Endothelial cell of hepatic sinusoid (primary cell): ENCODE results near the gene SPTBN1.

Source experiments
- in situ Hi-C: cut with HindIII; loops from 2 replicates; pipeline ENCODE4 v1.10.0; 2017; ENCODE audit warnings: low sequenced_read_pairs

Gene SPTBN1

DNA sequence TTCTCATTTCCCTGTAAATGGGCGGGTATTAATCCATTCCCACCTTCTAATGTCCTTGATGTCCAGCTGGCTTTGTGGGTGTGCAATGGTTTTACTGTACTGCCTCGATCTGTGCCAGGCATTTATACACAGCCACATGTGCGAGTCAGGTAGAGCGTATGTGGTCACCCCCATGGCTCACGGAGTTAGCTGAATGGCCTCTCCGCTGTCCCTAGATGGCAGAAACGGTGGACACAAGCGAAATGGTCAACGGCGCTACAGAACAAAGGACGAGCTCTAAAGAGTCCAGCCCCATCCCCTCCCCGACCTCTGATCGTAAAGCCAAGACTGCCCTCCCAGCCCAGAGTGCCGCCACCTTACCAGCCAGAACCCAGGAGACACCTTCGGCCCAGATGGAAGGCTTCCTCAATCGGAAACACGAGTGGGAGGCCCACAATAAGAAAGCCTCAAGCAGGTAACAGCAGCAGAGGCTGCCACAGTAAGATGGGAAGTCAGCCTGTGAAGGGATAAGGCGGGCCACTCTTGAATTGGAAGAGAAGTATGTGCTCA lies 208.2 kb downstream of the SPTBN1 start:
- in situ Hi-C loops = no loop called here

DNA sequence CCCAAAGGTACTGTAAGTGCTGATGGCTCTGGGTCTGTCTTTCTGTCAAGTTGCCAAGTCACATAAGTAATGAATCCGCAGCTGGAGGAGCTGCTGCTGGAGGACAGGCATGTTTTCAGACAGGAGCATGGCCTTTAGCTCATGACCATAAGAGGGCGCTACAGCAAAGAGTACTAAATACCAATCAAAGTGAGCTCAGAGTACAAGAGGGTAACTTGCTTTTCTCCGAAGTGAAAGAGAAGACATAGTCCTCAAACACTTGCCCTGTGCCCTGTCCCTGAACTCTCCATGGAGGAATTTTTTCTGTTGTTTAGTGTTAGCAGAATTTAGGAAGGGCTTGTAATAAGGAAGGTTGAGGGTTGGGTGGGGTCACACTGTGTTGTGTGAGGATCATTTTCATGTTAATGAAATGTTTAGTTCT lies 209.3 kb downstream of the SPTBN1 start:
- in situ Hi-C loops = no loop called here

DNA sequence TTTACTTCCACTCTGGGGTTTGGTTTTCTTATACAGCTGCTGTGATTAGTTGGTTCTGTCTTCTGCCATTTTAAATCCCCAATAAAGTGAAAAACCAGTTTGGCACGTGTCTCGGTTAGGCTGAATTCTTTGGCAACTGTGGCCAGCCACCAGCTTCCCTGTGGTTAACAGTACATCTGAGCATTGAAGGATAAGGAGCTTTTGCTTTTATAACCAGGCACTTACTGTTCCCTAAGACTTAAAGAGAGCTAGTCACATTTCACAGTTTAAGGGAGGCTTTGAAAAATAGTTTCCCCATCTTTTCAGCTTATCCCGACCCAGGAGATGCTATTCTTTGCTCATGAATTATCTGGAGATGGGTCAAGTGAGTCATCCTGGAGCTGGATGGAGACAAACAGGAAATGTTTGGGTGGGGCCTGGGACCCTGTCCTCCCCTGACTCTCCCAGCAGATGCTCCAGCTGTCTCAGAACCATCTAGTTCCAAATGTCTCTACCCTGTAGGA lies 210.1 kb downstream of the SPTBN1 start:
- in situ Hi-C loops = no loop called here

DNA sequence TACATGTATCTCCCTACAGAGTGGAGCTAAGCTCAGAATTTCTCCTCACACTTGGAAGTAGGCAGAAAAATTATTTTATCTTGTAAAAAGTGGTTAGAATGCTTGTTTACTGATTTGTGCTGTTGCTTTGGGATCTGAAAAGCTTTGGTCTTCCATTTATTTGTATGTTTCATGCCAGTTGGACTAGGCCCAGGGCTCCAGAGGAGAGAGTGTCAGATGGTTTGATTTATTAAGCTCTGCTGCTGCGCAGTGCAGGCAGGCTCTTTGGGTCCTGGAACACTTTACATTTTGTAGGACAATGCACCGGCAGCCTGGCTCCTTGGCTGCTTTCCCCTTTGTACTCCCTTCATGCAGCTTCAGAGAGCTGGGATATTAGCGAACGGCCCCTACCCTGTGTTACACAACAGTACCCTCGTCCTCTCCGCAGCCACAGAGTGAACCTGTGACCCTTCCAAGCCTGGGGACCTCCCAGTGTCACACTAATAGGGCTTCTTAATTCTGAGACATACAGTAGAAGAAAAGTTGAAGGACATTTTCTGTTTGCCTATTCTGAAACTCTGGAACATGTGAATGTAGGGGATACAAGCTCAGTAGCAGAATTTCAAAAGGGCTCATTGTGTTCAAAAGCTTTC lies 210.6 kb downstream of the SPTBN1 start:
- in situ Hi-C loops = no loop called here

DNA sequence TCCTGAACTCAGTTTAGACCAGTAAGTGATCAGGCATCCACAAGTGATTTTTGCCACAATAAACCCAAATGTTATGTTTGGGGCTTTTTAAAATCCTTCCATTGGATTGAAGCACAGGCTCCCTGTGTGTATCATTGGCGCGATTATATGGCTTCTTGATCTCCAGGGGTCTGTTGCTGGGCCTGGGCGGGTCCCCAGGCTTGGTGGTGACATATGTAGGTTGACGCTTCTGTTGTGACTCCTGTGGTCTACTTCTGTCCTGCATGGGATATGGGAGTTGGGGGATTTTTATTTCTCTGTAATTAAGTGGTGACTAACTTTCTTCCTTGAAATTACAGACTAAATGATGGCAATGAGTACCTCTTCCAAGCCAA lies 211.1 kb downstream of the SPTBN1 start:
- in situ Hi-C loops = no loop called here

DNA sequence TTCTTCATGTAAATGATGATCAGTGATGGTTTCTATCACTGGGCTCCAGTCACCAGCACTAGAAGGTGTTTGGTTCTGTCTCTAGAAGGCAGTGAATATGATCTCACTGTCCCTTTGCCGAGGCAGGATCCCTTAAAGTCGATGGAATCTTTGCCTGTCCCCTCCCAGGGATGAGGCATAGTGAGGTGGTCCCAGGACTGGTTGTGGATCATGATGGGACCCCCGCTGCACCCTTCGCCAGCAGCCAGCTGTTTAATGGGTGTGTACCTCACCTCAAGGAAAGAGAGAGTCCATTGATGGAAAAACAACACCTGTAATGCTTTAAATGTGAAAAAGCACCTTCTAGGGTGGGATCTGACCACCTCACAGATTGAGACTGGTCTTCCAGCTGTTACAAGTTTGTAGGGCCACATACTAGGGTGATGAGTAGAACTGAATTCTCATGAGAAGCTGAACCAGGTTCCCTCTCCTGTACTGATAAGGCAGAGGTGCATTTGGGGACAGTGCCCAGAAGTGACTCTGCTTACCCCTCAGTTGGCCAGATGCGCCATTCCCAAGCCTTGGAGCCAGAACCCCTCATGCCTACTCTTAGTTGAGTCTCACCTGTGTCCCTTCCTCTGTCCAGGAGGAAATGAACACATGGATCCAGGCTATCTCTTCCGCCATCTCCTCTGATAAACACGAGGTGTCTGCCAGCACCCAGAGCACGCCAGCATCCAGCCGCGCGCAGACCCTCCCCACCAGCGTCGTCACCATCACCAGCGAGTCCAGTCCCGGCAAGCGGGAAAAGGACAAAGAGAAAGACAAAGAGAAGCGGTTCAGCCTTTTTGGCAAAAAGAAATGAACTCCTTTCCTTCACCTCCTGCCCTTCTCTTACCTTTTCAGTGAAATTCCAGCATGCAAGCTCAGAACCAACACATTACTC lies 211.9 kb downstream of the SPTBN1 start:
- in situ Hi-C loops = no loop called here

DNA sequence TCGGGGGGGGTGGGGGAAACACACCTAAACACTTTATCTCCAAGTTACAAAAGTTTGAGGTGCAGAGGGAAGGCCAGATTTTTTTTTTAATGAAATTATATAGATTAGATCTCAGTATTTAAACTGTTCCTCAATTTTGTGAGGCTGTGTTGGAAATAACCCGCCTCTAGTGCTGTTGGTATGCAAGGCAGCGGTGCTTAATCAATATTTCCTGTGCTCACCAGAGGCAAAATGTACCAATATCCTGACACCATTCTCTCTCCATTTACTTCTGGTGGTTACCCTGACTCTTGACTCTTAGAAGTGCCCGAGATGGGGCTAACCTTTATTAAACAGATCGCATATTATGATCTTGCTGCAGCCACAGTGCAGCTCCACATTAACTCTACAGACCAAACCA lies 212.6 kb downstream of the SPTBN1 start:
- in situ Hi-C loops = no loop called here

DNA sequence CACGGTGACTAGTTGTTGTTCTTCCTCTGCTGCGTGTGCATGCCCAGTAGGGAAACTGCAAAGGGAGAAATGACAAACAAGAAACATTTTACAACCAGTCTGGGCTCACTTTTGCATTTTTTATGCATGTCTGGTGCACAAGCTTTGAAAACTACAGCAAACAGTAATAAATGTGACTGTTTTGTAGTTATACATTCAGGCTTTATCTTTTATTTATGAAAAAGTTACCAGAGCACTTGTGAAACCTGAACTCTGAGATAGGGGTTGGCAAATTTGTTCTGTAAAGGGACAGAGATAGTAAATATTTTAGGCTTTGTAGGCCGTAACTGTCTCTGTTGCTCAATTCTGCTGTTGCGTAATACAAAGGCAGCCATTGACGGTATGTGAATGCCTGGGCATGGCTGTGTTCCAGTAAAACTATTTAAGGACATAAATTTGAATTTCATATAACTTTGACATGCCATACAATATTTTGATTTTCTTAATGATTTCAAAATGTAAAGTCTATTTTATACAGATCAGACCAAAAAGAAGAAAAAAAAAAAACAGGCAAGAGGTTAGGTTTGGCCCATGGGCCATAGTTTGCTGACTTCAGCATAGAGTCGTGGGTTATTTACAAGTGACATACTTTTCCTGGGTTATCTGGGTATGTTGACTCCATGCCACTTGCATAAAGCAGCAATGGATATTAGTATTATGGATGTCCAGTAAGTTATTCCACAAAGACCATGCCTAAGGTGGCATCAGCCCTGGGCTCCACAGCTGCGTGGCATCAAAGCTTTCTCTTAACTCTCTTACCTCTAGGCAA lies 213.8 kb downstream of the SPTBN1 start:
- in situ Hi-C loops = no loop called here

DNA sequence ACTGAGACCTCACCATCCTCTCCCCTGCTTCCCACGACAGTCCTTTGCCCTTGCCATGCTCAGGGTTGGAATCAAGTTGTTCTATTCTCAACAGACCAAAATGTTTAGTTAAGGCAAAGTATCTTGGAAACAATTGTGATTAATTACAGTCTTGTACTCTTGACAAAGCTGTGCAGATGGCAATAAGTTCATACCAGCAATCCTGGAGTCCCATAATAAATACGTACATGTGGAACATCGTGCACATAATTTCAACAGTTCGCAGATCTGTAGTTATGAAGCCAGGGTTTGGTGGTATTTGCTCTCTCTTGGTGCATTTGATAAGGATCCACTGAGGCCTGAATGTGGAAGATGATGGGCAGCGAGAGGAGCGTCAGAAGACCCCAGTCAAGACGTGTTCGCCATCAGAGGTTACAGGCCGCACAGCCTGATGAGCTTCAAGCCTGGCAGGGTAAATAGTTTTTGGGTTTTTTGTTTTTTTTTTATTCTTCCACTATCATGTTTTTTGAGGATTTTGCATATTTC lies 214.4 kb downstream of the SPTBN1 start:
- in situ Hi-C loops = no loop called here

DNA sequence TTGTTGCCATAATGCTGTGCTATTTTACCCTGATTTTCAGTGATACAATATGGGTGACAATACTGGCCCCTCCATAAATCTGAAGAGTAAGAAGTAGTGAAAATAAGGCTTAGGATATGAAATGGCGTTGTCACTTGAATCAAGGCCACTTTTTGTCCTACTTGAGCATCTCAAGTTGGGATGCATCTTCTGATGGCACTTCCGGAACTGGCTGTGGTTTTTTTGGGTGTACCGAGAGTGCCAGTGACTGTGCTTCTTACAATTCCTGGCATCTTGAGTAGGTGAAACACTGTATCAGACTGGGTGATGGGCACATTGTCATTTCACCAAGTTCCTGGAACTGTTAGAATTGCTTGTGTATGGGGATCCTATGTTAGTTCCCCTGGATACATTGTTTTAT lies 214.9 kb downstream of the SPTBN1 start:
- in situ Hi-C loops = no loop called here

DNA sequence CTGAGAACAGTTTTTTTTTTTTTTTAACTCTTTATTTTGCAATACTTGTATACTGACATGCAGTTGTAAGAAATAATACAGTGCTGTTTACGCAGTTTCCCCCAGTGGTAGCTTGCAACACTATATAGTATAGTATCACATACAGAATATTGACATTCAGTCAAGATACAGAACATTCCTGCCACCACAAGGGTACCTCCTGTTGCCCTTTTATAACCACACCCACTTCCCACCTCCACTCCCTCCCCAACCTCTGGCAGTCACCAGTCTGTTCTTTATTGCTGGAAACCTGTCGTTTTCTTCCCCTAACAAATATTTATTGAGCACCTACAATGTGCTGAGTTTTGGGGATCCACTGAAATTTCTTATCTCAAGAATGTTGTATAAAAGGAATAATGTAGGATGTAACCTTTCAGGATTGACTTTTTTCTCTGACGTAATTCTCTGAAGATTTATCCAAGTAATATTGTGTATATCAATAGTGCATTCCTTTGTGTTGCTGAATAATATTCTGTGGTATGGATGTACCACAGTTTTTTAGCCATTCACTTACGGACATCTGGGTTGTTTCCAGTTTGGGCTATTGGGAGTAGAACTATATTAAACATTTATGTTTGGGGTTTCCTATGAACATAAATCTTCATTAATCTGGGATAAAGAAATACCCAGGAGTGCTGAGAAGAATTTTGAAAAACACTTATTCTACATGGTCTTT lies 215.9 kb downstream of the SPTBN1 start:
- in situ Hi-C loops = no loop called here

DNA sequence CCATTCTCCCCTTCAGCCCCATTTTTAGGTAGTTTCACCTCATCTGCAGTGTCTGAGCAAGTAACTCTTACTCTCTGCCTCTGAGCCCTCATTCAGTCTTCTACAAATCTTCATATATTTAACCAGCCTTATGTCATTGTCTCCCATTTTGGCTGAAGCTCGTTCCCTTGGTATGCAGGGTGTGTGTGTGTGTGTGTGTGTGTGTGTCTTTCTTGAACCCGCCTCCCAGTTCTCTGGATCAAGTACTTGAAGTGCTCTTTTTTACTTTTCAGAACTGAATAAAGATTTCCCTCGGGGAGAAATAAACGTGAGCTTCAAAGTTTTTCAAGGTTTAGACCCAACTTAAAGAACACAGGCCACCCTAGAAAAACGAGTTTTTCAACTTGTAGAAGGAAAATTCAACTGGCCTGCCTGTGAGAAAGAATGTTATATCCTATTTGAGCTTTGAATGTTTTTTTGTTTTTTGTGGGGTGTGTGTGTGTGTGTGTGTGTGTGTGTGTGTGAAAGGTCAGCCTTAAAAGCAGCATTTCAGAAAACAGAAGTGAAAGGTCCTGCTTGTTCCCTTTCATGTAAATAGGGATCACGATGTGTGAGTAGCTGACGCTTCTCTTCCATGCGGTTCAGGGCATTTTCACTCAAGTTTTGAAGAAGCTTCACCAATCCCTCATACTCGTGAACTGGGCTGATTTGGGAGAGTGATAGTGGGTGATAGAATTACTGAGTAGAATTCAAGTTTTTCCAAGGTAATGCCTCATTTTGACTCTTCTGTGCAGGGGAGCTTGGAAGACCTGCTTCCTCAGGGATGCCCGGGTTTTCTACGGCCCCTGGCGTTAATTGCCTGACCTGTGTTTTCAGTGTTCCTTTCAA lies 216.7 kb downstream of the SPTBN1 start:
- in situ Hi-C loops = no loop called here

DNA sequence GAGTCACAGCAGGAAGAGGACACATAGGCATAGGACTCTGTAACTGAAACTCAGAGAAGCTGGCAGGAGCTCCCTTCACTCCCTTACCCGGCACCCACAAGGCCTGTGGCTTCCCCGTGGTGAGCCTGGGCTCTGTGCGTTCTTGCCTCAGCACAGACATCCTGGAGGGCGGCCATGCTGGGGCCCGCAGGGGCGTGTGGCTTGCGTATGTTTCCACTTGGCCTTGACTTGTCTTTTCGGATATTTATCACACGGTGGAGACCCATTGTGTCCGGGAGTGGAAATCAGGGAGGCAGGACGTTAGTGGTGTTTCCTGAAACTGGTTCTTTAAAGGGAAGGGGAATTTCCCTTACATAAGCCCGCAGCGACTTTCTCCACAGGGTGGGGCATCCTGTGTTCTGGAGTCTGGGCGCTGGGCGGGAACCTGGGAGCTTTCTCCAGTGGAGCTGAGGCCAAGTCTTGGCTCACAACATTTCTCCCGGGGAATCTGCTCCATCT lies 217.4 kb downstream of the SPTBN1 start:
- in situ Hi-C loops = no loop called here

DNA sequence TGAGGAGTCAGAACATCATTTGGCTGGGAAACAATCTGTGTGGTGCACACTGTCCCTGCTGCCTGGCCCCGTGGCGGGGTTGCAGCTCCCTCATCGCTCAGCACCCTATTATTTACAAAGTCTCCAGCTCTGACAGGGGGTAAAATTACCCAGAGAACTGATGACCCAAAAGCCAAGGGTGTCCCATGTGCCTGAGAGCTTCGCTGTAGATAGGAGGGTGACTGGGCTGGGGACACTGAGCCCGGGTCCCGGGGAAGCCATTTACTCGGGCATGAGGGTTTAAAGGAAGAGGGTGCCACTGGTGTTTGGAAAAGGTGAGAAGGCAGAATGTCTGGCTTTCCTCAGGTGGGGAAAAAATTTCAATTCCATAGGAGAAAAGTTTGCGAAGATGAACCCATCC lies 219.2 kb downstream of the SPTBN1 start:
- in situ Hi-C loops = no loop called here

DNA sequence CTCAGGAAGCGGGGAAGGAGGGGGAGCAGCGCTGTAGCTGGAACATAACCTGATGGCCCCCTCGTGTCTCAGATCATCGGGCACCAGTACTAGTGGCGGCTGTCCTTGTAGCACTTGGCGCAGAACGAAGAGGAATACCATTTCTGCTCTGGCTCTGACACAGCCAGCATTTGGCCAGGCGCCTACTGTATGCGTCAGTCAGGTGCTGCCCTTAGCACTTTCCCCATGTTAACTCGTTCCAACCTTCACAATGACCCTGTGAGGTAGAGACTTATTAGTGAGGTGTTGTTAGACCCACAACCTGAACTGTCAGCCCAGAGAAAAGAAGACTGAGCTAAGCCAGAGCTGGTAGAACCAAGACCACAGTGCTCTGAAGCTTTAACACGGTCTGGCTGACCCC lies 219.6 kb downstream of the SPTBN1 start:
- in situ Hi-C loops = no loop called here

DNA sequence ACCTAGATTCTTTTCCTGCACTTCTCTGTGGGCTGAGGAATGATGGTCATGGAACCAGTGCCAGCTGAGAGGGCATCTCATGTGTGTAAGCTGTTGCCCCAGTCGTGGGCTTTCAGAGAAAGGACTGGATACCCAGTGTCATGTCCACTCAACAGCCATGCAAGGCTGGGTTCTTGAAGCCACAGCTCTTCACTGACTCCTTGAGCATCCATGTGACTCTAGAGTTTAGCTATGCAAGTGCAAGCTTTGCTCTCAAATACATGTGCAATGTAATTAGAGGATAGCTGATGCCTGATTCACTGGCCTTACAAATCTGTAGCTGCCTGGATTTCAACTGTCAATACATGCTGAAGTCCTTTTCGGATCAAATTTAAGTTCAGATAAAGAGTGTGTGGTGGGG lies 220.5 kb downstream of the SPTBN1 start:
- in situ Hi-C loops = no loop called here

DNA sequence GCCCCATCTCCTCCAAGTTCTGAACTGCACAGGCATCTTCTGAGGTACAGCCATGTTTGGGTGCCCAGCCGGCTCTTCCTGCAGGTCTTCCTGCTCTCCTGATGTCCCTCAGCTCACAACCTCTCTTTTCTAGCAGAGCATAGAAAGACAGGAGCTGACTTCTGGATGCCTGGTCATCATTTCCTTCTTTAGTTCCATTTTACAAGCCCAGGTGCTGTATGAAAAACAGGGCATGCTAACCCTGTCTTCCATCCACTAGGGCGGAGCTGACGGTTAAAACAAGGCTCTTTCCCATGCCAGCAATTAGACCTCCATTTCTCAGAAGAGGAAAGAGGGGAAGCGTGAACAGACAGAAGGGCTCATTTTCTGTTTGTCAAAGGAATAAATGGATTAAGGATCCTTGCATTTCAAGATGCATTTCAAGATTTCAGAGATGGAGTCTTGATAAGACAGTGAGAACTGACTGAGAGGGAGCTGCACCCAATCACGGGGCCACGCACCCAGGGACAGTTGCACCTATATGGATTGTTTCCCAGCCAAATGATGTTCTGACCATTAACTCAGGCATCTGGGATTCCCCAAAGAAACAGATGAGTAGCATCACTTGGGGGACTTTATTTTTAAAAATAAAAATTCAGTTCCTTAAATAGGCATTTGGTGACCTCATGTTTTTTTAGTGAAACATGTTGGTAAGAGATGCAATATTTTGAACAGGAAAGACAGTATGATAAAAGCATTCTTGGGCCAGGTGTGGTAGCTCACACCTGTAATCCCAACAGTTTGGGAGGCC lies 221.5 kb downstream of the SPTBN1 start:
- in situ Hi-C loops = no loop called here

DNA sequence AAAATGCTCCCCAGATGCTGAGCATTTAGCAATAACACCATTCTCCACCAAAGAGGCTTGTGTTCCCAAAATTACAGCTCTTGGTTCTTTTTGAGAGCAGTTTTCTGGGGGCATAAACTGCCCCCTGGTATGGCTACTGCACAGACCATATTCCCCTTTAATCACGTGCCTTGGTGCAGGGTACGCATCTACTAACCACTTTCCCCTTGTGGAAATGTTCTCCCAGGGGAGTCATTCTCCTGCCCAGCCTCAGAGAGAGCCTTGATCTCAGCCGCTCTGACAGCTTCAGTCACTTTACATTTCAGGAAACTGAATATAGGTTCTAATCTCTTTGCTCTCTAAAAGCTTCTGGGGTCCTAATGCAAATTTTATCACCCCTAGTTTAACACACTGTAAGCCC lies 222.6 kb downstream of the SPTBN1 start:
- in situ Hi-C loops = no loop called here
